ENCODE data around the gene HTD2. TPM values are rescaled to one million over a fixed set of nuclear protein-coding genes. Genes with fewer than 3 reads are reported as not detected.

The HTD2 gene
- 1 to 10 TPM in 1 of 2 donors, under 1 TPM in 1; 0.99 to 4.9 TPM for total RNA-seq

DNA sequence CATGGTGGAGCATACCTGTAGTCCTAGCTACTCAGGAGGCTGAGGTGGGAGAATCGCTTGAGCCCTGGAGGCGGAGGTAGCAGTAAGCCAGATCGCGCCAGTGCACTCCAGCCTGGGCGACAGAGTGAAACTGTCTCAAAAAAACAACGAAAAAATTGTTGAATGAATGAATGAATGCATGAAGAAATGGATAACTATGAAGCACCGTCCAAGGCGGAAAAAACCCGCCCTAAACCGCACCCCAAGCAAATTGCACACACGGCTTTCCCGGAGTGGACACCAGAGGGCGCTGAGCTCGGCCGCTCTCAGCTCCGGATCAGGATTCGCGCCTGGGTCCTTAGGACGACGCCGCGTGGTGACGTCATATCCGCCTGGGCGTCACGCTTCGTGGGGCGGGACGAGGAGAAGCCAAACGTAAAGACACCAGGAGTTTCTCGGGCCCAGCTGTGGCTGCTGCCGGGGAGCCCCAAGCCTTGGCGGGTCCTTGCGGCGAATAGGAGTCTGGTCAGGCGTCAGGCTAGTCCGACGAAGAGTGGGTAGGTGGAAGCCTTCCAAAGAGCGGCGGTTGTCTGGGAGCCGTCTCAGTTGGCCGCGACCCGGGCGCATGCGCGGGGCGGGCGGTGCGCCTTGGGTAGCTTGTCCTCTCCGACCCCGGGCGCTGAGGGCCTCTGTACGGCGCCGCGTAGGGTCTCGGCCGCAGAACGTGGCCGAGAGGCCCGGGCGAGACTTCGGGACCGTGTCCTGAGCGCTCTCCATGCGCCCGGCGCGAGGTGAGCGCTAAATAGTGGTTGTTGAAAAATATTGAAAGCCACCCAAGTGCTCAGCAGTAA lies at the start of gene HTD2, which contains the start of gene RPP14:
HTD2 (plus strand) TSS at position 639 of the 830 bp plus-strand sequence. CDS start 11,094 bp downstream, outside the sequence.
RPP14 (plus strand) TSS at position 364 of the 830 bp plus-strand sequence. CDS start 4,085 bp downstream, outside the sequence.
- 3 to 13% methylated on average over 22 to 71 of the region's 71 CpGs for WGBS, 2 donors
- ATAC-seq: peak; percentile 97
- DNase-seq: peak; percentile 98 to 99 (median 98)
- H3K4me1 ChIP-seq: peaks cover 23% of the 10 kb centered on the region
- peak within 1 kb of the TSS; percentile 91 to 99 (median 96) for H3K27ac ChIP-seq
- peaks cover 0 to 3% of the 10 kb centered on the region in 2 donors for H3K36me3 ChIP-seq (replicated peaks in 1 of 2; ENCODE audit: insufficient read depth in 1 of 2, low read depth in 2 of 2)
- peak; percentile 47 to 85 (median 81) for TF ChIP-seq POLR2A (IDR thresholded peaks at IDR 0.05)
- TF ChIP-seq, protein P1, sequence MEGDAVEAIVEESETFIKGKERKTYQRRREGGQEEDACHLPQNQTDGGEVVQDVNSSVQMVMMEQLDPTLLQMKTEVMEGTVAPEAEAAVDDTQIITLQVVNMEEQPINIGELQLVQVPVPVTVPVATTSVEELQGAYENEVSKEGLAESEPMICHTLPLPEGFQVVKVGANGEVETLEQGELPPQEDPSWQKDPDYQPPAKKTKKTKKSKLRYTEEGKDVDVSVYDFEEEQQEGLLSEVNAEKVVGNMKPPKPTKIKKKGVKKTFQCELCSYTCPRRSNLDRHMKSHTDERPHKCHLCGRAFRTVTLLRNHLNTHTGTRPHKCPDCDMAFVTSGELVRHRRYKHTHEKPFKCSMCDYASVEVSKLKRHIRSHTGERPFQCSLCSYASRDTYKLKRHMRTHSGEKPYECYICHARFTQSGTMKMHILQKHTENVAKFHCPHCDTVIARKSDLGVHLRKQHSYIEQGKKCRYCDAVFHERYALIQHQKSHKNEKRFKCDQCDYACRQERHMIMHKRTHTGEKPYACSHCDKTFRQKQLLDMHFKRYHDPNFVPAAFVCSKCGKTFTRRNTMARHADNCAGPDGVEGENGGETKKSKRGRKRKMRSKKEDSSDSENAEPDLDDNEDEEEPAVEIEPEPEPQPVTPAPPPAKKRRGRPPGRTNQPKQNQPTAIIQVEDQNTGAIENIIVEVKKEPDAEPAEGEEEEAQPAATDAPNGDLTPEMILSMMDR (IDR thresholded peaks at IDR 0.05): peak; percentile 93 to 99 (median 99)
- no peaks in the 10 kb centered on the region for H3K27me3 ChIP-seq
- intact Hi-C loops (cut with DNase I): no loop called here
- H3K9me3 ChIP-seq: no peaks in the 10 kb centered on the region
- H3K4me3 ChIP-seq: peak within 1 kb of the TSS; percentile 57 to 63

DNA sequence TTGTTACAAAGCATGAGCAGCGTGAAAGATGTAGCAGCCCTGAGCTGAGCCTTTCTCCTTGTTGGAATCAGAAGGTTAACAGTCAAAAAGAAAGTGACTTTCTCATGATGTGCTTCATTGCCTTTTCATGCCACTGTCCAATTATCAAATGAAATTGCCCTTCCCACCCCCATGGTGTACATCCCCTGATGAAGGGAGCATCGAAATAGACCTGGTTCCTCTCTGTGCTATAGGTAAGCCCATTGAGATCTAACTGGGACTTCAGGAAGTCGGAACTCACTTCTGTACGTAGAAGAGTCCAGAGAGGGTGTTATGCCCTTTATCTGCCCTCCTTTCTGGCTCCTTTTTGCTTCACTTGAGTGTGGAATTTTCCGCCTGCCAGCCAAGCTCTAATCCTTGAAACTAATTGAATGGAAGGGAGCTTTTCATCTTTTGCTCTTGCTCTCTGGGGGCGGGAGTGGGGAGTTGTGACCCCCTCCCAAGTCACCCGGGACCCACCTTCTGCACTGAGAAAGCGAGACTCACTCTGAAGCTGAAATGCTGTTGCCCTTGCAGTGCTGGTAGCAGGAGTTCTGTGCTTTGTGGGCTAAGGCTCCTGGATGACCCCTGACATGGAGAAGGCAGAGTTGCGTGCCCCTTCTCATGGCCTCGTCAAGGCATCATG lies 47.8 kb upstream of the HTD2 start:
- Histone ChIP-seq H3K36me3 (replicated peaks in 1 of 2; ENCODE audit: insufficient read depth in 1 of 2, low read depth in 2 of 2) (no peaks in the 10 kb centered on the region), H3K27ac (no peak overlapping the region), H3K9me3 (no peaks in the 10 kb centered on the region), H3K4me1 (no peaks in the 10 kb centered on the region), H3K27me3 (no peaks in the 10 kb centered on the region), H3K4me3 (no peak overlapping the region)
- no peak for DNase-seq
- intact Hi-C loops (cut with DNase I): no loop called here
- ATAC-seq: no peak
- no peak for TF ChIP-seq POLR2A (IDR thresholded peaks at IDR 0.05)
- TF ChIP-seq, protein P1 (IDR thresholded peaks at IDR 0.05): no peak
- 87% methylated on average over 10 of the region's 10 CpGs for WGBS, 2 donors

DNA sequence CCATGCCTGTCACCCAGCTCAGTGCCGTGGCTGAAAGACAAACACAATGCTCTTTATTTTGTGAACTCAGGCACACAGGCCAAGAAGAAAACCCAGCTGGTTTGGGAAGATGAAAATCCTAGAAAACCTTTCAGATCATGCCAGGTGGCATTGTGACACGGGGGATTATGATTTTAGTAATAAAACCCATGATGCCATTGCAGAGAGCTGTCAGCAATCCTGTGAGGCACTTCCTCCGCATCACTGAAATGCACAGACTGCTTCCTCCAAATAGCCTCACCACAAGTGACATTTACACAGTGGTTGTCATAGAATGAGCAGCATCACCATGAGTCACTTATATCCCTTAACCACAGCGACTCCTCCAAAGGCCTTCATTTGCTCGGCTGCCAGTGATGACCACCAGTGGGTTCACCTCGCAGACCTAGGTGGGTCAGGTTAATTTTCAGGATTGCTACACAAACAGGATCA lies 46.0 kb upstream of the HTD2 start:
- 86 to 87% methylated on average over 6 of the region's 6 CpGs for WGBS, 2 donors
- intact Hi-C loops (cut with DNase I): no loop called here
- Histone ChIP-seq H3K36me3 (replicated peaks in 1 of 2; ENCODE audit: insufficient read depth in 1 of 2, low read depth in 2 of 2) (no peaks in the 10 kb centered on the region), H3K9me3 (no peaks in the 10 kb centered on the region), H3K4me1 (no peaks in the 10 kb centered on the region), H3K27me3 (no peaks in the 10 kb centered on the region), H3K4me3 (no peak overlapping the region), H3K27ac (no peak overlapping the region)
- DNase-seq (no peak), ATAC-seq (no peak)
- no peak for TF ChIP-seq POLR2A (IDR thresholded peaks at IDR 0.05)
- TF ChIP-seq, protein P1 (IDR thresholded peaks at IDR 0.05): no peak

DNA sequence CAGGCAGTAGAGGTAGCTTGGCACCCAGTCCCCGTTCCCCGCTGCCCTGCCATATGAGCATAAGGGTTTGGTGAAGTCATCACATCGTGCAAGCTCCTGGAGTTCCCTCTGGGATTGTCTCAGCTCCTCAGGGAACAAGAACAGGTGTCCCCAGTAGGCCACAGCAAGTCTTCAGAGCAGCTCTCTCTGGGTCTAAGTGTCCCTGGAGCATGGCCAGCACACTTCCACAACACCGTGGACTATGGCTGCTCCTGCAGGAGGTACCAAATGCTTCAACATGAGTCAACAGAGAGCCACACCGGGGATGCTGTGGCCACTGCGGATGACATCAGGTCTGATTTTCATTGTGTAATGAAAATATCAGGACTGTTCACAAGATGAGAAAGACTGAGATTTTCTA lies 45.6 kb upstream of the HTD2 start:
- no peaks in the 10 kb centered on the region for H3K27me3 ChIP-seq
- no peaks in the 10 kb centered on the region for H3K9me3 ChIP-seq
- DNase-seq (no peak), ATAC-seq (no peak)
- H3K36me3 ChIP-seq (replicated peaks in 1 of 2; ENCODE audit: insufficient read depth in 1 of 2, low read depth in 2 of 2): no peaks in the 10 kb centered on the region
- WGBS, 2 donors: 73 to 77% methylated on average over 5 to 6 of the region's 6 CpGs
- no peak overlapping the region for H3K4me3 ChIP-seq
- H3K4me1 ChIP-seq: no peaks in the 10 kb centered on the region
- intact Hi-C loops (cut with DNase I): no loop called here
- no peak for TF ChIP-seq POLR2A (IDR thresholded peaks at IDR 0.05)
- TF ChIP-seq, protein P1 (IDR thresholded peaks at IDR 0.05): no peak
- no peak overlapping the region for H3K27ac ChIP-seq
